ENCODE data around the gene RRP12.

DNA sequence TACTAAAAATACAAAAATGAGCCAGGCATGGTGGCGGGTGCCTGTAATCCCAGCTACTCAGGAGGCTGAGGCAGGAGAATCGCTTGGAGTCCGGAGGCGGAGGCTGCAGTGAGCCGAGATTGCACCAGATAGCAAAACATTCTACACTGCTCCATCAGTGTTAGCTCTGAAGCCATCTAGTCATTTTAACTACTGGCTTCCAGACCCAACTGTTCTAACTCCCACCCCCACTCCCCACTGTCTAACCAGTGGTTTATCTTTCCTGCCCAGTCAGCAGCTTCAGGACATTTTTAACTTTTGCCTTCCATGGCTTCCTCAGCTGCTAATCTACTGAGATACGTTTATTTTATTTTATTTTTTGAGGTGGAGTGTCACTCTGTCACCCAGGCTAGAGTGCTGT is 88.2 kb downstream of the RRP12 start:
- no peak for TF ChIP-seq EZH2 (IDR thresholded peaks at IDR 0.05; ENCODE audit: insufficient read depth, poor library complexity, severe bottlenecking)
- no peak for TF ChIP-seq EZH2phosphoT487 (IDR thresholded peaks at IDR 0.05; ENCODE audit: insufficient read depth, low read depth)

All from GM23248 (cell line).